Gastroesophageal sphincter (tissue), 4 donors: ENCODE results near the gene PTPRO. TPM values are rescaled to one million over a fixed set of nuclear protein-coding genes. Genes with fewer than 3 reads are reported as not detected.

Source experiments
- ATAC-seq: fragments of 150-250 bp; one replicate; pipeline ENCODE4 v1.9.1; 2016; ENCODE audit warnings: mild to moderate bottlenecking, moderate library complexity
- H3K27ac ChIP-seq, 4 donors: fragments of 200-600 bp; sonication (generic) in 3 of 4; 1 replicate in 3 of 4; 2 replicates in 1 of 4; pipeline ENCODE4 v1.5.1; 2016 to 2019
- H3K27me3 ChIP-seq: fragments of 200-600 bp; sonication (generic); one replicate; pipeline ENCODE4 v1.5.1; 2019
- H3K36me3 ChIP-seq, 2 donors: fragments of 200-600 bp; sonication (generic); one replicate each; pipeline ENCODE4 v1.5.1; 2019; ENCODE audit warnings: control low read depth in 1 of 2
- H3K4me1 ChIP-seq, 3 donors: fragments of 200-600 bp; sonication (generic); 1 replicate in 2 of 3; 2 replicates in 1 of 3; pipeline ENCODE4 v1.5.1; 2016 to 2019; ENCODE audit warnings: control low read depth in 2 of 3
- H3K4me3 ChIP-seq, 2 donors: fragments of 200-600 bp; sonication (generic); one replicate each; pipeline ENCODE4 v1.5.1; 2019; ENCODE audit warnings: mild to moderate bottlenecking in 1 of 2, moderate library complexity in 1 of 2
- H3K9me3 ChIP-seq, 3 donors: fragments of 200-600 bp; sonication (generic); one replicate each; pipeline ENCODE4 v1.5.1; 2017 to 2019; ENCODE audit warnings: control low read depth in 2 of 3
- CTCF ChIP-seq, 4 experiments: fragments of 200-600 bp in 2 of 4; fragments of 450-650 bp in 2 of 4; sonication (generic) in 1 of 4; IDR thresholded peaks; one replicate each; pipeline ENCODE4 v1.5.1; 2017 to 2019; ENCODE audit warnings: antibody characterized with exemption in 4 of 4, mild to moderate bottlenecking in 2 of 4, moderate library complexity in 2 of 4
- EP300 ChIP-seq: sonication (generic); formaldehyde crosslinking; IDR thresholded peaks from one replicate; pipeline ENCODE4 v1.6.1; 2017; ENCODE audit warnings: antibody characterized with exemption, mild to moderate bottlenecking
- POLR2A ChIP-seq, 2 donors: fragments of 450-650 bp; IDR thresholded peaks; one replicate each; pipeline ENCODE4 v1.6.1; 2017; ENCODE audit warnings: antibody characterized with exemption in 2 of 2, mild to moderate bottlenecking in 2 of 2, moderate library complexity in 1 of 2
- POLR2AphosphoS5 ChIP-seq: sonication (generic); formaldehyde crosslinking; IDR thresholded peaks from one replicate; pipeline ENCODE4 v1.6.1; 2017; ENCODE audit warnings: antibody characterized with exemption
- WGBS, 2 donors: methylation state at CpG; one replicate each; pipeline ENCODE4 v1.1.5; 2018; ENCODE audit warnings: low coverage in 1 of 2; 5-methylcytosine and 5-hydroxymethylcytosine counted together
- total RNA-seq, 4 donors: library from RNA; depleted of rRNA; stranded (reverse); fragments of >200 nt; gene quantifications; one replicate each; pipeline ENCODE4 v1.1.0, GENCODE V29; 2016

Gene PTPRO
- total RNA-seq, 4 donors from 2014 or later, result 0.50 to 10.7 (median 2.8) TPM

DNA sequence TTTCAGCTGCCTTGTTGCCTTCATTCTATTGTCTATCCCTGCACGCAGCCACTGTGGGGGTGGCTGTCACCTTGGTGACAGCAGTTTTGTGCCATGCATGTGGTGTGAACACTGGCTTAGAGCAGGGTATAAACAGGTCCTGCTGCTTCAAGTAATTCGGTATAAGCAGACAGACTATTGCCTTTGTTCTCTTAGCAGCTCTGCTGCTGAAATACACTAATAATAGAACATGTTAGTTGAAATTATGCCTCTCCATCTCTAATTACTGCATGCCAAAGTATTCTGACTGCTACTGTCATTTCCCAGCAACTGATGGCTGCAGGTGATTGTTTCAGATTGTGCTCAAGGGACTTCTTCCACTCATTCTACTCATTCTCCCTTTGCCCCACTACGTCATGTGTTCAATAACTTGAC is 34.6 kb downstream of the PTPRO start:
- Histone ChIP-seq H3K36me3 (no peaks in the 10 kb centered on the region), H3K4me3 (no peak overlapping the region), H3K4me1 (no peaks in the 10 kb centered on the region), H3K27ac (no peak overlapping the region), H3K27me3 (no peaks in the 10 kb centered on the region), H3K9me3 (no peaks in the 10 kb centered on the region)
- 82 to 89% methylated on average over 2 to 3 of the region's 3 CpGs for WGBS, 2 donors
- ATAC-seq, result no peak
- TF ChIP-seq POLR2A (IDR thresholded peaks at IDR 0.05), result no peak
- TF ChIP-seq CTCF (IDR thresholded peaks at IDR 0.05), result no peak
- TF ChIP-seq POLR2AphosphoS5, result no peak
- no peak for TF ChIP-seq EP300

GRCh38 chr12:15364221-15365160 is 42.2 kb downstream of the PTPRO start:
- no peaks in the 10 kb centered on the region for H3K9me3 ChIP-seq
- ATAC-seq, result no peak

GRCh38 chr12:15368812-15369211 is 46.5 kb downstream of the PTPRO start:
- Histone ChIP-seq H3K9me3 (no peaks in the 10 kb centered on the region), H3K4me3 (no peak overlapping the region), H3K27ac (no peak overlapping the region), H3K4me1 (no peaks in the 10 kb centered on the region), H3K27me3 (no peaks in the 10 kb centered on the region), H3K36me3 (no peaks in the 10 kb centered on the region)
- 66 to 76% methylated on average over 2 to 4 of the region's 4 CpGs for WGBS, 2 donors
- no peak for TF ChIP-seq EP300
- TF ChIP-seq POLR2A (IDR thresholded peaks at IDR 0.05), result no peak
- TF ChIP-seq CTCF (IDR thresholded peaks at IDR 0.05), result no peak
- TF ChIP-seq POLR2AphosphoS5, result no peak
- no peak for ATAC-seq

More at GRCh38 chr12:15364221-15365160, 42.2 kb downstream of the PTPRO start:
- TF ChIP-seq POLR2AphosphoS5 (no peak), POLR2A (IDR thresholded peaks at IDR 0.05) (no peak), CTCF (IDR thresholded peaks at IDR 0.05) (no peak), EP300 (no peak)
- Histone ChIP-seq H3K4me3 (no peak overlapping the region), H3K27me3 (no peaks in the 10 kb centered on the region), H3K27ac (no peak overlapping the region), H3K4me1 (no peaks in the 10 kb centered on the region), H3K36me3 (no peaks in the 10 kb centered on the region)
- 60 to 72% methylated on average over 3 to 4 of the region's 4 CpGs for WGBS, 2 donors

GRCh38 chr12:15372352-15372751 is 50.0 kb downstream of the PTPRO start:
- WGBS, 2 donors, result 68 to 90% methylated on average over 2 of the region's 2 CpGs
- no peaks in the 10 kb centered on the region for H3K27me3 ChIP-seq
- no peak overlapping the region for H3K27ac ChIP-seq
- TF ChIP-seq POLR2A (IDR thresholded peaks at IDR 0.05), result no peak
- no peak for TF ChIP-seq EP300
- no peak for TF ChIP-seq CTCF (IDR thresholded peaks at IDR 0.05)
- TF ChIP-seq POLR2AphosphoS5, result no peak
- no peak for ATAC-seq
- no peak overlapping the region for H3K4me3 ChIP-seq
- H3K36me3 ChIP-seq, result no peaks in the 10 kb centered on the region
- H3K4me1 ChIP-seq, result no peaks in the 10 kb centered on the region
- H3K9me3 ChIP-seq, result peaks cover 0 to 24% (median 0%) of the 10 kb centered on the region in 3 donors

GRCh38 chr12:15387772-15388171 is 65.5 kb downstream of the PTPRO start:
- Histone ChIP-seq H3K36me3 (no peaks in the 10 kb centered on the region), H3K9me3 (no peaks in the 10 kb centered on the region), H3K4me1 (no peaks in the 10 kb centered on the region), H3K4me3 (no peak overlapping the region), H3K27me3 (no peaks in the 10 kb centered on the region), H3K27ac (no peak overlapping the region)
- no peak for ATAC-seq
- no peak for TF ChIP-seq POLR2AphosphoS5
- no peak for TF ChIP-seq POLR2A (IDR thresholded peaks at IDR 0.05)
- no peak for TF ChIP-seq CTCF (IDR thresholded peaks at IDR 0.05)
- TF ChIP-seq EP300, result no peak
- 25 to 43% methylated on average over 1 of the region's 1 CpG for WGBS, 2 donors
